ENCODE measurements around the gene MED23.

MED23 gene

GRCh38 chr6:131638013-131638412 lies 10.0 kb upstream of the MED23 start:
- DNase-seq = no peak

- DNase-seq = no peak
These were observed 9.1 kb upstream of the MED23 start, which contains the start of gene ENPP3 for GRCh38 chr6:131636880-131637792. Gene ENPP3 (plus strand): TSS chr6:131637302. CDS start chr6:131637385, 83 bp downstream.

GRCh38 chr6:131635384-131636340 lies 7.6 kb upstream of the MED23 start:
- no peak for DNase-seq

DNA sequence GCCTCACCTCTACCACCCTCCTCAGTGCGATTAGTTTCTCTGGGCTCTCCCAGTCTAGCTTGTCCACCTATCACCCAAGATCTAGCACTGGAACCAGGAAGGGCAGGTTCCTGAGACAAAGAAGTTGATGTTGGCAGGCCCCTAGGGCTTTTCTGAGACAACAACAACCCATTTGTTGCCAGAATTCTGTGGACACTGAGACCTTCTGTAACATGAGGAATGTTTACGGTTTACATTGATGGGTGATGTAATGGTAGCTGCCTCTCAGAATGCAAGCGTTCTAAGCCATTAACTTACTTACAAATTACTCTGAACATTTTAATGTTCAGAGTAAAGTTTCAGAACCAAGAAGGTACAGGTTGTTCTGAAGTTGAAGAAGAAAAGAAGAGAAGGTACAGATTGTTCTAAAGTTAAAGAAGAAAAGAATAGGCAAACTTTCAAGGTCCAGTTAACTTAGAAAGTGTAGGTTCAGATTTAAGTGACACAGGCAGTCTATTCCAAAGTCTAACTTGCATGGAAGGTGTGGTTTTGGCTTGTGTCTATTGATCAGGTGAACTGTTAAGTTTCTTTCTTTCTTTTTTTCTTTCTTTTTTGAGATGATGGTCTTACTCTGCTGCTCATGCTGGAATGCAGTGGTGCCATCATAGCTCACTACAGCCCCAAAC lies 3.7 kb upstream of the MED23 start:
- no peak for DNase-seq

DNA sequence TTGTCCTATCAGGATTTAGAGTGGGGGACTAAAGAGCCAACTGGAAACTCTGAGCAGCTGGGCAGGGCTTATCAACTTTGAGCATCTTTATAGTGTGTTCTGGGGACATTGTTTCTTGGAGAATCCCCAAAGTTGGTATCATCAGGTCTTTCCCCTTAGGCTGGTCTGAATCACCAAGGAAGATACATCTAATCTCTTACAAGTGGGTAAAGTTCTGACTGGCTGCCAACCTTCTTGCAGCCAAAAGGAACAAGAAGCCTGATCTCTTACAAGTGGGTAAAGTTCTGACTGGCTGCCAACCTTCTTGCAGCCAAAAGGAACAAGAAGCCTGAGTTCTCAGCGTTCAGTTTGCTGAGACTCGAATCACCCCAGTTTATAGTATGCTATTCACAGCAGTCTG lies 1.6 kb upstream of the MED23 start:
- DNase-seq = no peak

GRCh38 chr6:131628726-131629125 lies 684 bp upstream of the MED23 start:
- DNase-seq = peak in 1 of 2 donors; percentile 5

GRCh38 chr6:131615275-131615674 lies 12.8 kb downstream of the MED23 start:
- no peak for DNase-seq

DNA sequence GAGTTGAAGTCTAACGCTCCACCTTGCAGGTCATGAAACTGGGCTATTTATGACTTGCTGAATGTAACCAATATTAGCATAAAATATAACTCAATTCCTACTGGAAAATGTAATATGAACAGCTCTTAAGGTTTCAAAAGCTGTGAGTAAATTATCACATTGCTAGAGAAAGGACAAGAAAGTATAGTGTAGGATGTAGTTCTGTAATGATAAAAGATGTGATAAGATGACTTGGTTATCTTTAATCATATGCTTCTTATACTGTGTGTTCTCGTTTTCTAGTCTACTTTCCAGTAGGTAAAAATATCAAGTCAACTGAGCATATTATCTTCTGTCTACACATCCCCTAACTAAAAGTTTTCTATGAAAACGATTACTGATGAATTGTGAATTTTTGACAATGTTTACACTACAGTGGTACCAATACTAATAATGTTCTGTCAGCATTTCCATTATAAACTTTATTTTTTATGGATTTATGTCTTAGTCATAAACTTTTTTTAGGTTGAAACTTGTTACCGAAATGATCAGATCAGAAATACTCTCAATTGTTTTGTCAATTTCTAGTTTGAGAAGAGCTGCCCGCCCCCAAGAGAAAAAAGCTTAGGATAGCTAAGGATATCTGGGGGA lies 14.6 kb downstream of the MED23 start:
- DNase-seq = no peak

DNA sequence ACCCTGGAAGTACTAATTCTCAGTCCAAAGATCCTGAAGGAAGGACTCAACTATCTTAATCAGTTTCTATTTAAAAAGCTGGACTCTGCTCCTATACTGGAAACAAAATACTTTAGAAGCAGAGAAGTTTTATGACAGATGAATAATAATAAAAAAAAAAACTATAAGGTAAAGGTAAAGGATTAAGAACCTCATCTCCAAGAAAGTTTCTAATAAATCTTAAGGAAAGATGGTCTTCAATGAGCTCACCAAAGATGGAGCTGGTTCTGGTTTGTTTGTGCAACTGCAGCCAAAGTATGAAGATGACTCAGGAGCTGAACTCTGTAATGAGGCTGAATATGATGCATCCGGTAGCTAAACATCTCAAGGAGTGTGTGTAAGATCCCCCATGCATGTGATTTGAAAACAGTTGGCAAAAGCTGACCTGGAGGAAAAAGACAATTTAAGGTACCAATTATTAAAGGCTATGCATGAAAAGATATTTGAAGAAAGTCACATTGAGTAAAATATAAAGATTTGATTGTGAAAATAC lies 25.2 kb downstream of the MED23 start:
- DNase-seq = no peak

DNA sequence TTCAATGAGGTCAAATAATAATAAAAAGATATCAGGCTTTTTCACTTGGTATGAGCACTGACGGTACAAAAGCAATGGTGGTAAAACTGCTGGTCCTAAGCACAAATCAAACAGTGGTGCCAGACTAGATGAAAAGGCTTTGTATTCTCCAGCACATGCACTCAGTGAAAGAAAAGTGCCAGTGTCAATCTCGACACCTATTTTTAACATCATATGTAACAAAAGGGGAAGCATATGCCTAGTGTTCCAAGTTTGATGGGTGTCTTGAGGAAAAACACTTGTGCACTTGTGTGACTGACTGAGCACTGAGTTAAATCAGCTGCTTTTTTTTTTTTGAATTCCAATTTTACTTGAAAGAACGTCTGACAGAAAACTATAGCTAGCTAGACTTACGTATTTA lies 27.3 kb downstream of the MED23 start:
- no peak for DNase-seq

DNA sequence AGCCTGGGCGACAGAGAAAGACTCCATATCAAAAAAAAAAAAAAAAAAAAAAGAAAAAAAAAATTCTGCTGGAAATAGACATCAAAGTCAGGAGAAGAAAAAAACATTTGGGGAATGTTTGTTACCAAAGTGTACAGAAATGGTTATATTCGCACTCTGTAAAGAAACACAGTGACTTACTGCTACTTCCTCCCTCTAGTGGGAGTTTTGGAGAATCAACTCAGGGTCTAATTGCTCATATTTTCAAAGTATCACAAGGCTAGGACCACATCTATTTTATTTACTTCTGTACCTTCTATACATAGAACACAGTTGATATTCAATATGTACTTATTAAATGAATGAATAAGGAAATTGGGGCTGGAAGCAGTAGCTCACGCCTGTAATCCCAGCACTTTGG lies 30.6 kb downstream of the MED23 start:
- peak in 1 of 2 donors; percentile 11 for DNase-seq

DNA sequence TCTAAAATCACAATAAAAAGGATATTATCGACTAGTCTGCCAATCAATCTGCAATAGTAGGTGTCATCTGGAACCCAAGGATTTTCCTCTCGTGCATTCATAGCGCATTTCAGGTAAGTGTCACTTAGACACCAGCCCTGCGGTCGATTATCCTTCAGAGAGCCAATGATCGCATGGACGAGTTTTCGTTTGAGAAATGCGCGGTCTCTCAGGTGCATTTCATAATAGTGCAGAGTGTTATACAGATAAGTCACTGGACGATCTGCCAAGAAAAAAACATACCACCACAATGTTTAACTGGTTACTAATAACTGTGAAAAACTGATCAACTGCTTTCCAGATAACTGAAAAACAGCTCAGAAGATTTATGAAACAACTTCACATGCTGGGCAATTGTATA lies 34.0 kb downstream of the MED23 start:
- DNase-seq = no peak

- DNase-seq = no peak
These were observed 35.1 kb downstream of the MED23 start for GRCh38 chr6:131592935-131593334.

- DNase-seq = no peak
These were observed 39.4 kb downstream of the MED23 start for GRCh38 chr6:131588643-131589042.

- DNase-seq = no peak
These were observed 40.1 kb downstream of the MED23 start for GRCh38 chr6:131587909-131588308.

- no peak for DNase-seq
These were observed 41.5 kb downstream of the MED23 start for GRCh38 chr6:131586543-131586942.

DNA sequence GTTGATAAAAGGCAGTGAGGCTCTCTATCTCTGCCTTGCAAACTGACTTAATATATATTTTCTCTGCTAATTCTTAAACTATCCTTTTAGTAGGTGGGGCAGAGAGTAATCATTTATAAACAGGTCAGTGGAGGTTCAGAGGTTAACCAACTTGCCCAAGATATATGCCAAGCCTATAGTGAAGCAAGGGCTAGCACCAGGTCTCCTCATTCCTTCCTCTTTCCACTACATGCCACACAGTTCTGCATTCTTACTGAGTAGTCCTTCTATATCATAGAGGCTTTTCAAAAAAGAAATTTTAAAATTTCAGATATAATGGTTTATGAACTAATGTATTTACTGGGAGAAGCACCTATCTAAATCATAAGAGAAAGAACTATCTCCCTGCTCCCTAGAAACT lies 46.5 kb downstream of the MED23 start:
- no peak for DNase-seq

DNA sequence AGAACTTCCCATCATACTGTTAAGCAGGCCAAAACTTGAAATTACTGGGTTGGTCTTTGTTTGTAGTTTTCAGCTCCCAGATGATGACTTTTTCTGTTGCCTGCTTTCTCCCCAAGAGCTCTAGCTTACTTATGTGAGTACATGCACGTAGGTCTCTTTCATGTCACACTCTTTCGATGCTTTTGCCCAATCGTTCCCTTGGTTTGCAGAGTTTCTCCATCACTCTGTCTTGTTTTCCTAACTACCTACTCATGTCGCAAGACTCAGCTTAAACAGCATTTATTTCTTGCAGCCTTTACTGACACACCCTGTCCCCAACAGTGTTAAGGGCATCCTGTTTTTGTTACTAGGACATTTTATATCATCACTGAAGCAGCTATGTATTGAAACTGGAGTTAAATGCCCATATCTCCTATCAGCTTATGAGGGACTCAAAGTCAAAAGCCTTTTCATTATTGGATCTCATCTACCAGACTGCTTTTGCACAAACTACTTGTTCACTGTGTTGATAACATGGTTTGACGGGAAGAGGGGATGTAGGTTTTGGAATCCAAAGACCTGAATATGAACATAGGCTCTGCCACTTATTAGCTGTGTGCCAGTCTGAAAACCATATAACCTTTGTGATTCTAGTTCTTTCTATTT lies 52.1 kb downstream of the MED23 start:
- no peak for DNase-seq

- no peak for DNase-seq
These were observed 53.4 kb downstream of the MED23 start for GRCh38 chr6:131574686-131575085.

DNA sequence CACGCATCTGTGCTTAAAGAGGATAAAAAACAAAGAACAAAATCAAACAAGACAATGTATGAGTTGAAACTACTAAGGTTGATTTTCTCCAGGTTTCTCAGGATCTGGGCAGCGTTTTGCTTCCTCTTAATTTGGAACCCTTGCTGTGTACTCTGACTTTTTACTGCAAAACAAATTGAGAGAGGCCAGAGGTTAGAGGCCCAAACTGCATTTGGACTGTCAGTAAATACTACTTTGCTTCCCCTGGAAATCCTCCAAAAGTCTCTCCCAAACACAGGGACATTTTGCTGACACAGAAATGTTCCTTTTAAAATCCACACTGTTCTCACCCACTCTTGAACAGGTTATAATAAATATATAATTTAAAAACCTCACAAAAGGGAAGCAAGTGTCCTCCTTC lies 53.9 kb downstream of the MED23 start:
- no peak for DNase-seq

DNA sequence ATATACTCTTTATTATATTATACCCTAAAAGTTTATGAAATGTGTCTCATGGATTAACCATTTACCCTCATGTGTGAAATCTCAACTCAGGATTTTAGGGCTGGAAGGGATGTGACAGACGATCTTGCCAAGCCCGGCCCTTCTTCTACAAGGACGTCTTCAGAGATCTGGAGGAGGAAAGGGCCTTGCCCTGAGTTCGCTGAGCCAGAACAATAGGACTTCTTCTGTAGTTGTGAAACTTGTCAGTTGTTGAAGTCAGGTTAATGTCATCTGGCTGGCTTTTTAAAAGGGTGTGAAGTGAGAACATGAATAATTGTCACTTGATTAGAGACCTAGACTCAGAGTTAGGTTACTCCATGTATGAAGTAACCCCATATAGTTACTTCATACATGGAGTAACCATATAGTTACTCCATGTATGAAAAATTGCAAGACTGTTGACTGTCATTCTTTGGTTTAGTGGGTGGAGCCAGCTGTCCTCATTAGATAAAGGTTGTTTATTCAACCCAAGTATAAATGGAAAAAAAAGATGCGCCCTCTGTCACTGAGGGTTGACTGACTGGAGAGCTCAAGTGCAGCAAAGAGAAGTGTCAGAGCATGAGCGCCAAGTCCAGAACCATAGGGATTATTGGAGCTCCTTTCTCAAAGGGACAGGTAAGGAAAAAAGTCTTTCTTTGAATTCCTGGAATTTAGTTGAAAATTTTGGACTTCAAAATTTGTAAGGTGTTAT lies 55.2 kb downstream of the MED23 start, which contains the start of gene ARG1:
Gene ARG1 (plus strand): TSS at position 541 of the 730 bp plus-strand sequence. CDS start 57 bp downstream, at position 598.
- DNase-seq = no peak

All from CD4-positive, alpha-beta T cell treated with Interferon alpha-2 for 1 hour (primary cell).